Lung (tissue), 12 donors: ENCODE data around the gene SYMPK. TPM values are rescaled to one million over a fixed set of nuclear protein-coding genes. Genes with fewer than 3 reads are reported as not detected.

Experiments
- ATAC-seq: fragments of 200-7000 bp; cut with Tn5 transposase; one replicate; pipeline ENCODE4 v1.9.1; 2020; ENCODE audit warnings: moderate number of reproducible peaks; ENCODE audit not compliant: insufficient read depth, low FRiP score
- DNase-seq, 3 donors: peaks; one replicate each; pipeline ENCODE4 v3.0.0-alpha.2; 2013 to 2017
- H3K27ac ChIP-seq, 2 donors: one replicate each; pipeline ENCODE4 v1.5.1; 2013; ENCODE audit warnings: mild to moderate bottlenecking in 2 of 2, moderate library complexity in 2 of 2, control low read depth in 1 of 2, inconsistent platforms in 1 of 2, low read depth in 1 of 2, low read length in 1 of 2
- H3K27me3 ChIP-seq, 3 donors: one replicate each; pipeline ENCODE4 v1.5.1; 2013; ENCODE audit warnings: low read length in 2 of 3; ENCODE audit not compliant: control insufficient read depth in 3 of 3, insufficient read depth in 3 of 3
- H3K36me3 ChIP-seq, 4 donors: one replicate each; pipeline ENCODE4 v1.5.1; 2013; ENCODE audit warnings: low read length in 4 of 4, mild to moderate bottlenecking in 1 of 4, moderate library complexity in 1 of 4; ENCODE audit not compliant: control insufficient read depth in 4 of 4, insufficient read depth in 4 of 4
- H3K4me1 ChIP-seq, 5 donors: one replicate each; pipeline ENCODE4 v1.5.1; 2013; ENCODE audit warnings: low read length in 5 of 5, mild to moderate bottlenecking in 2 of 5, moderate library complexity in 1 of 5; ENCODE audit not compliant: control insufficient read depth in 5 of 5, insufficient read depth in 5 of 5
- H3K4me3 ChIP-seq: one replicate; pipeline ENCODE4 v1.5.1; 2013; ENCODE audit warnings: mild to moderate bottlenecking, control low read depth, moderate library complexity
- H3K9ac ChIP-seq, 2 donors: one replicate each; pipeline ENCODE4 v1.5.1; 2013; ENCODE audit warnings: low read length in 2 of 2, control low read depth in 1 of 2; ENCODE audit not compliant: insufficient read depth in 1 of 2
- H3K9me3 ChIP-seq, 4 donors: one replicate each; pipeline ENCODE4 v1.5.1; 2013; ENCODE audit warnings: low read length in 3 of 4, mild to moderate bottlenecking in 1 of 4, moderate library complexity in 1 of 4; ENCODE audit not compliant: control insufficient read depth in 4 of 4, insufficient read depth in 3 of 4
- WGBS, 2 donors: extraction: QIAGEN DNeasy Blood & Tissue Kit; methylation state at CpG; one replicate each; pipeline ENCODE4 v1.1.7; 2013; 5-methylcytosine and 5-hydroxymethylcytosine counted together
- polyA plus RNA-seq, 2 donors: library from polyadenylated mRNA; stranded (reverse); fragments of 200-250 nt; gene quantifications; one replicate each; pipeline ENCODE4 v1.2.1, GENCODE V29; 2013
- total RNA-seq, 2 donors: library from RNA; depleted of rRNA in 1 of 2; stranded (reverse); fragments of >200 nt in 1 of 2; gene quantifications; one replicate each; pipeline ENCODE4 v1.2.1, GENCODE V29; 2014 to 2021
- TF ChIP-seq, protein P1 (sequence below): IDR thresholded peaks from 2 replicates; pipeline ENCODE4 v1.5.1; 2012; ENCODE audit warnings: mild to moderate bottlenecking; ENCODE audit errors: control extremely low read depth, extremely low read depth
- donor health status: control.
- donor health status: control.
- donor health status: Bipolar disorder and iron deficiency.
- donor health status: healthy.
- donor health status: DM: yes; HTN: yes; CAD: no.

Gene SYMPK
- total and polyA plus RNA-seq, 4 donors, result 40.3 to 125 (median 64.8) TPM

GRCh38 chr19:45773384-45773783 is 89.6 kb downstream of the SYMPK start:
- no peak overlapping the region for H3K9ac ChIP-seq
- H3K9me3 ChIP-seq, result no peaks in the 10 kb centered on the region
- H3K27ac ChIP-seq, result no peak overlapping the region
- TF ChIP-seq, protein P1, sequence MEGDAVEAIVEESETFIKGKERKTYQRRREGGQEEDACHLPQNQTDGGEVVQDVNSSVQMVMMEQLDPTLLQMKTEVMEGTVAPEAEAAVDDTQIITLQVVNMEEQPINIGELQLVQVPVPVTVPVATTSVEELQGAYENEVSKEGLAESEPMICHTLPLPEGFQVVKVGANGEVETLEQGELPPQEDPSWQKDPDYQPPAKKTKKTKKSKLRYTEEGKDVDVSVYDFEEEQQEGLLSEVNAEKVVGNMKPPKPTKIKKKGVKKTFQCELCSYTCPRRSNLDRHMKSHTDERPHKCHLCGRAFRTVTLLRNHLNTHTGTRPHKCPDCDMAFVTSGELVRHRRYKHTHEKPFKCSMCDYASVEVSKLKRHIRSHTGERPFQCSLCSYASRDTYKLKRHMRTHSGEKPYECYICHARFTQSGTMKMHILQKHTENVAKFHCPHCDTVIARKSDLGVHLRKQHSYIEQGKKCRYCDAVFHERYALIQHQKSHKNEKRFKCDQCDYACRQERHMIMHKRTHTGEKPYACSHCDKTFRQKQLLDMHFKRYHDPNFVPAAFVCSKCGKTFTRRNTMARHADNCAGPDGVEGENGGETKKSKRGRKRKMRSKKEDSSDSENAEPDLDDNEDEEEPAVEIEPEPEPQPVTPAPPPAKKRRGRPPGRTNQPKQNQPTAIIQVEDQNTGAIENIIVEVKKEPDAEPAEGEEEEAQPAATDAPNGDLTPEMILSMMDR, result no peak
- peaks cover 3 to 17% (median 13%) of the 10 kb centered on the region in 4 donors for H3K36me3 ChIP-seq
- H3K27me3 ChIP-seq, result no peaks in the 10 kb centered on the region
- ATAC-seq, result no peak
- no peak for DNase-seq
- WGBS, 2 donors, result 11 to 18% methylated on average over 2 of the region's 2 CpGs
- no peak overlapping the region for H3K4me3 ChIP-seq
- H3K4me1 ChIP-seq, result peaks cover 0 to 13% (median 0%) of the 10 kb centered on the region in 5 donors

DNA sequence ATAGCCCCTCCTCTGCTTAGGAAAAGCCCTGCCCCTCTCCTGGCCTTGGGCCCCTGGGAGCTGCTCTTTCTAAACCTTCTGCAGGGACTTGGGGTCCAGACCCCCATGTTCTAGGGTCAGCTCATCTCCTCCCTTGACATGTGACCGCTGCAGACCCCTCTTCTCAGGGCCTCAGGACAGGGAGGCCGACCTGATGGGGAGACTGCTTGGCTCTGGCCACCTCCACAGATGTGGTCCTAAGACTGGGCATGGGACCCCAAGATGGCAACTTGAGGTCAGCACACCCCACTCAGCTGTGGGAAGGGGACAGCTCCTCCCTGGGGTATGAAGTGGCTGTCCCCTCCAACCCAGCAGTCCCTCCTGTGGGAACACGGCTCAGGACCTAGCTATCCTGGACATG is 90.0 kb downstream of the SYMPK start:
- Histone ChIP-seq H3K4me1 (peaks cover 0 to 13% (median 0%) of the 10 kb centered on the region in 5 donors), H3K9me3 (no peaks in the 10 kb centered on the region), H3K4me3 (no peak overlapping the region), H3K36me3 (peaks cover 3 to 17% (median 13%) of the 10 kb centered on the region in 4 donors), H3K27me3 (no peaks in the 10 kb centered on the region), H3K27ac (no peak overlapping the region), H3K9ac (no peak overlapping the region)
- TF ChIP-seq, protein P1, result no peak
- DNase-seq, result no peak
- 91 to 95% methylated on average over 3 of the region's 3 CpGs for WGBS, 2 donors
- no peak for ATAC-seq

DNA sequence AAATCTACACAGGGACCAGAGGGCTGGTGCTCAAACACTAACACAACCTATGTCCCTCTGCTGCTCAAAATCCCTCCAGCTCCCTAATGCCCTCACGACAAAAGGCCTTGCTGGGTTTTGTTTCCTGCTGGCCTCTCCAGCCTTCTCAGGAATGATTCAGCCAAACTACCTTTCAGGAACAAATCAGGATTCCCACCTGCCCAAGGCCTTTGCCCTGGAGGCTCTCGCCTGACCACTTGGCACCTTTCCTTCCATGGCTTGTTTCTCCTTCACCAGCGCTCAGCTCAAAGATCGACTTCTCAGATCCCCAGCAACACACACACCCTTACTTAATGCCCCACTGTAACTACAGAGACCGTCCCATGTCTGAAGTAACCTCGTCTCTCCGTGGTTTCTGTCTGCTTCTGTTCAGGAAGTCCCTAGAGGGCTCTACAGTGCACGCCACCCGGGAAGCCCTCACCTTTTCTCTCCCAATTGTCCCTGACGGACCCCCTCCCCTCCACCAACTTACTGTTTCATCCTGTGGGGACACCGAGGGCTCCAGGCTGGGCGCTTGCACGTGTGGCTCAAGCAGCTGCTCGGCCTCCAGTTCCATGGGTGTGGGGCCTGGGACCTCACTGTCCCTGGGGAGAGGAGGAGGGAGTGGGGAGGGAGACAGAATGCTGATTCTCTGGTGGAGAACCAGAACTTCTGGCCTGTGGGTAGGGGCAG is 90.7 kb downstream of the SYMPK start:
- H3K4me3 ChIP-seq, result no peak overlapping the region
- DNase-seq, result no peak
- H3K27ac ChIP-seq, result no peak overlapping the region

More for the DNA sequence above, 90.7 kb downstream of the SYMPK start:
- TF ChIP-seq, protein P1, result no peak
- WGBS, 2 donors, result 69 to 74% methylated on average over 14 of the region's 14 CpGs
- Histone ChIP-seq H3K4me1 (peaks cover 0 to 13% (median 0%) of the 10 kb centered on the region in 5 donors), H3K36me3 (peaks cover 3 to 15% (median 10%) of the 10 kb centered on the region in 4 donors), H3K9me3 (no peaks in the 10 kb centered on the region), H3K27me3 (no peaks in the 10 kb centered on the region), H3K9ac (no peak overlapping the region)
- ATAC-seq, result no peak
